ENCODE results near the gene CRPPA. TPM values are rescaled to one million over a fixed set of nuclear protein-coding genes. Genes with fewer than 3 reads are reported as not detected.
"Not testable (repeated sequence)": the region's sequence is repeated elsewhere in the genome, so short reads cannot be mapped to it uniquely, and the experiment has no call there.

CRPPA gene
- total RNA-seq = 1.2 and 1.3 TPM in 2 replicates

DNA sequence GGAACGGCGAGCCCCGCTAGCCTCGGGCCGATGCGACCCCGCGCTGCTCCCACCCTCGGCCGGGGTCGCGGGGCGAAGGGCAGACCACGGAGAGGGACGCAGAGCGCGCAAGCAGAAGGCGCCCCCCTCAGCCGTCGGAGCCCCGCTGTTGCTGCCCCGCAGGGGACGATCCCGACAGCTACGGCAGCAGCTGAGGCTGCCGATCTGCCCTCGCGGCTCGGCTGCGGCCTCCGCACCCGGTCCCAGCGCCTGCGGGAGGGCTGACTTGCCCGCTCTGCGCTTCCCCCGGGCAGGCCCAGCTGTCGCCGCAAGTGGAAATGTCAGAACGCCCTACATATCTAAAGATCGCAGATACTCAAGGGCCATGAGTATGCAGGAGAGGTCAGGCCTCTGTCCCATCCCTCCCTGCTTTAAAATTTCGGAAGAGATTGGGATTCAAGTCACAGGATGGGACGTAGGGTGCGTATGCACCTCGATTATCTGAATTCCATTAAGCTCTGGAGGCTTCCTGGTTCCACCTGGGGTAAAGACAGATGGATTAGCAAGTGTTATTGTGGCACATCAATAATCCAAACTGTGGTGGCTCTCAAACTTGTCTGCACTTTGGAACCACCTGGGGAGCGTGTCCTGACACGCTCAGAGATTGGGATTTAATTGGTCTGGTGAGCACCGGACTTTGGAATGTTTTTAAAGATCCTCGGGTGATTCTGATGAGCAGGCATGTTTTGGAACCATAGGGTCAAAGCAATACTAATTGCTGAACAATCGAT is at the start of gene CRPPA:
Gene CRPPA, minus strand, starts transcription at position 206 of the 770 bp plus-strand sequence. CDS start 216 bp downstream, outside the sequence.
- peak; percentile 55 to 60 for DNase-seq (ENCODE audit: low read depth in 2 of 2)

GRCh38 chr7:16465469-16466361 is 44.4 kb upstream of the CRPPA start, which contains the start of gene SOSTDC1:
SOSTDC1 (minus strand) TSS chr7:16465738; CDS start chr7:16465668, 70 bp downstream.
- DNase-seq (ENCODE audit: low read depth in 2 of 2) = no peak

DNA sequence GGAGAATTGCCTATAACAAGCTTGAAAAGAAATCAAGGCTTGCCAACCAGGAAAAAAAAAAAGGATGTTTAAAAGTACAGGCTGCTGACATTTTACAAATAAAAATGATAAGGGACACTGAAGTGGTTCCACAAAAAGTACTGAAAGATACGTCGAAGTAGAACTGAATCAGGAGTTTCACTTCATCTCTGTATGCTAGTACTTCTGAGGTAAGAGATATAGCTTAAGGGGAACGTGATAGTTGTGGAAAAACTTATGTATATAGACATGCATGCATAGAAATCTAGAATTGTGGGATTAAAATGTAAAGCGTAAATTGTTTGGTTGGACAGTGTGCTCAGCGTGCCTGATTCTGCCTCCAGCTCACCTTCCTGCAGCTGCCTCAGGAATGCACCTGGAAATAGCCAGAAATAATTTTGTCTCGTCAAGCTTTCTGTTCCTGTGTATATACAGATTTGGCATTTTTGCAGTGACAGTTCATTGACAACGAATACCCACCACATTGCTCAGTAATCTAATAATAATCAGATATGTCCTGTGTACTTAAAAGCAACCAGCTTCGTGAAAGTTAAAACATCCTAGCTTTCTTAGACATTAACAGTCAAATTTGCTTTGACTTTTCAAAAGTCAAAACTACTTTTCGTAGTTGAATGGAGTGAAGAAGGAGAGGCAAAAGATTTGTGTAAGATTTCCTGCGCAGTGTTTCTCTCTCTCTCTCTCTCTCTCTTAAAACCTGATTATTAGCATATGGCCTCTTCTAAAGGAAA is 42.8 kb upstream of the CRPPA start:
- no peak for DNase-seq (ENCODE audit: low read depth in 2 of 2)

DNA sequence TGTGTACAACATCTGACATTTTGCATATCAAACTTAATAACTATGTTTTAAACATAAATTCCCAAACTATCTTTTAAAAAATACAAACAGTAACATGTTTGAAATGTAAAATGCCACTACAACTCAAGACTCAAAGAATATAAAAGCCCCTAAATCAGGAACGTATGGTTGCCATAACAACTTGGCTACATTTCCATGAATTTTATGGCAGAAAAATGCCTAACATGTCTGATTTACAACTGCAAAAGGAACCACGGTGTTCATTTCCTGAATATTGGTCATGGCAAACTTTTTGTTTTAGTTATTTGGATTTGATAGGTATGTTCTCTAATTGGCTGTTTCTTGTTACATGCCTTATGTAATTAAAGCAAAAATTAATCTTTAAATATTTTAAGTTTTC is 42.2 kb upstream of the CRPPA start:
- DNase-seq (ENCODE audit: low read depth in 2 of 2) = no peak

GRCh38 chr7:16462431-16462889 is 41.1 kb upstream of the CRPPA start:
- DNase-seq (ENCODE audit: low read depth in 2 of 2) = no peak

DNA sequence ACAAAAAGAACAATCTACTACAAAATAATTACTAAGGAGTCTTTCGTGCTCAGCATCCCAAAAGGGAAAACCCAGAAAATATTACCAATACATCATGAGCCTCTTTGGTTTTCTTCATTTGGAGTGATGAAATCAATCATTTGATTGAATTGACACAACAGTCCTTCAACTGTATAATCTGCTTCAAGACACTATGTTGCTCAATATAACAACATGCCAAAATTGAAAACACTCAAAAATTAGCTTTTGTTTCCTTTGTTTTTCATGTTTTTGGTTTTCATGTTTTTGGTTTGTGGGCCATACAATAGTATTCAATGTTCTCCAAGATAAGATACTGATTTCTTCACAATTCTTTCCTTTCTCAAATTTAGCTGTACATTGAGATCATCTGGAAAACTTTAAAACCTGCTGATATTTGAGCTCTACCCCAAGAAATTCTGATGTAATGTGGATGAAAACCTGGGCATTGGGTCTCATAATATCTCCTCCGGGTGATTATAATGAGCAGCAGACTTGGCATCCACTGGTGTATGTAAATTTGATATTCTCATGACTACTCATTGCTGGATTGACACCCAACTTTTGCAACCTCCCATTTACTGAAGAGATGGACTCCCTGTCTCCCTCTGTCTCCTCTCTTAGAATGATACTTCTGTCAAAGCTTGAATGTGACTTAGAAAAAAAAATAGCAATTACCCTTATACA is 39.6 kb upstream of the CRPPA start:
- DNase-seq (ENCODE audit: low read depth in 2 of 2) = no peak

- DNase-seq (ENCODE audit: low read depth in 2 of 2) = not testable (repeated sequence)
These were observed 35.0 kb upstream of the CRPPA start for GRCh38 chr7:16456303-16456702.

- no peak for DNase-seq (ENCODE audit: low read depth in 2 of 2)
These were observed 34.3 kb upstream of the CRPPA start for GRCh38 chr7:16455591-16455990.

- DNase-seq (ENCODE audit: low read depth in 2 of 2) = no peak
These were observed 29.0 kb upstream of the CRPPA start for GRCh38 chr7:16450366-16450765.

- peak in 1 of 2 donors; percentile 7 for DNase-seq (ENCODE audit: low read depth in 2 of 2)
These were observed 26.5 kb upstream of the CRPPA start for GRCh38 chr7:16447876-16448275.

- DNase-seq (ENCODE audit: low read depth in 2 of 2) = no peak
These were observed 25.2 kb upstream of the CRPPA start for GRCh38 chr7:16446508-16446907.

- not testable (repeated sequence) for DNase-seq (ENCODE audit: low read depth in 2 of 2)
These were observed 22.5 kb upstream of the CRPPA start for GRCh38 chr7:16443871-16444270.

- no peak for DNase-seq (ENCODE audit: low read depth in 2 of 2)
These were observed 17.6 kb upstream of the CRPPA start for GRCh38 chr7:16438988-16439387.

- DNase-seq (ENCODE audit: low read depth in 2 of 2) = no peak
These were observed 15.0 kb upstream of the CRPPA start for GRCh38 chr7:16436306-16436705.

GRCh38 chr7:16433568-16434122 is 12.3 kb upstream of the CRPPA start:
- peak; percentile 4 to 17 for DNase-seq (ENCODE audit: low read depth in 2 of 2)

GRCh38 chr7:16432425-16432731 is 11.0 kb upstream of the CRPPA start:
- DNase-seq (ENCODE audit: low read depth in 2 of 2) = no peak

DNA sequence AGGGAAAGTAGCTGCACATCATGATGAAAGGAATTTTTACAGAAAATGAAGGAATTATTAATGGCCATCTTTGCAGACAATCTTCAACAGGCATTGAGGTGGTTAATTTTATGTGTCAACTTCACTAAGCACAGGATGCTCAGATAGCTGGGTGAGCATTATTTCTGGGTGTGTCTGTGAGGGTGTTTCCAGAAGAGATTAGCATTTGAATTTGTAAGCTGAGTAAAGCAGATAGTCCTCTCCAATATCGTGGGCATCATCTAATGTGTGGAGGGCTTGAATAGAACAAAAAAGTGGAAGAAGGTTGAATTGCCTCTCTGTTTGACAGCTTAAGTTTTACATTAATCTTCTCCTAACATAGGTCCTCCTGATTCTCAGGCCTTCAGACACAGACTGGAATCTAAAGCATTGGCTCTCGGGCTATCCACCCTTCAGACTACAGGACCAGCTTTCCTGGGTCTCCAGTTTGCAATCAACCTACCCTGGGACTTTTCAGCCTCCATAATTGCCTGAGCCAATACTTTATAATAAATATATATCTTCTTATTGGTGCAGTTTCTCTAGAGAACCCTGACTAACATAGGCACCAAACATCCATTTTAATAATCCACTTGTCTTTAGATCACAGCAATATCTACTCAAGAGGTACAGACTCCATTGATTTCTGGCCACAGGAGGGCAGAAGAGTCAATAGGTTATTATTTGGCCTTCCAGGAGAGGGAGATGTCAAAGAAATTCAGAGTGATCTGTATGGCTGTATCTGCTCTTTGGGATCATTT is 10.5 kb upstream of the CRPPA start:
- DNase-seq (ENCODE audit: low read depth in 2 of 2) = peak; percentile 13 to 16

- DNase-seq (ENCODE audit: low read depth in 2 of 2) = peak in 1 of 2 donors; percentile 58
These were observed 8.8 kb upstream of the CRPPA start for GRCh38 chr7:16430133-16430532.

GRCh38 chr7:16428672-16429071 is 7.3 kb upstream of the CRPPA start:
- peak in 1 of 2 donors; percentile 61 for DNase-seq (ENCODE audit: low read depth in 2 of 2)

- DNase-seq (ENCODE audit: low read depth in 2 of 2) = no peak
These were observed 6.8 kb upstream of the CRPPA start for GRCh38 chr7:16428182-16428581.

All from lung microvascular endothelial cell (primary cell).